GM12873 (cell line): ENCODE data around the gene CCIN.

Experiments used
- CTCF ChIP-seq: IDR thresholded peaks from 2 replicates; pipeline ENCODE4 v1.5.1; 2012; ENCODE audit warnings: low read depth, mild to moderate bottlenecking, moderate library complexity, low read length, control low read depth; ENCODE audit not compliant: insufficient read depth; ENCODE audit errors: missing control alignments

The CCIN gene

GRCh38 chr9:36154331-36154952 lies 14.7 kb upstream of the CCIN start:
- no peak for TF ChIP-seq CTCF

DNA sequence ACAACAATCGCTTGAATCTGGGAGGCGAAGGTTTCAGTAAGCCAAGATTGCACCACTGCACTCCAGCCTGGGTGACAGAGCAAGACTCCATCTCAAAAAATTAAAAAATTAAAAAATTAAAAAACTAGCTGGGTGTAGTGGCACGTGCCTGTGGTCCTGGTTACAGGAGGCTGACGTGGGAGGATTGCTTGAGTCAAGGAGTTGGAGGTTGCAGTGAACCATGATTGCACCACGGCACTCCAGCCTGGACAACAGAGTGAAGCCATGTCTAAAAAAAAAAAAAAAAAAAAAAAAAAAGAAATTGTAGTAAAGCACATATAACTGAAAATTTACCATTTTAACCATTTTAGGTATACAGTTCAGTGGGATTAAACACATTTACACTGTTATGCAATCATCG lies 13.1 kb upstream of the CCIN start:
- TF ChIP-seq CTCF: no peak

GRCh38 chr9:36158122-36158521 lies 11.1 kb upstream of the CCIN start:
- TF ChIP-seq CTCF: no peak

GRCh38 chr9:36158917-36159316 lies 10.3 kb upstream of the CCIN start:
- no peak for TF ChIP-seq CTCF

GRCh38 chr9:36161187-36161586 lies 8.0 kb upstream of the CCIN start:
- no peak for TF ChIP-seq CTCF

- no peak for TF ChIP-seq CTCF
Measured at GRCh38 chr9:36162211-36162738, 6.9 kb upstream of the CCIN start.

GRCh38 chr9:36163049-36163785 lies 6.0 kb upstream of the CCIN start:
- no peak for TF ChIP-seq CTCF
